GM21723 (cell line): ENCODE data around the gene FAM170B.

ENCODE experiments used
- ATAC-seq: cut with Tn5 transposase; IDR thresholded peaks from one replicate; pipeline ENCODE4 v1.9.1; 2021; ENCODE audit warnings: mild to moderate bottlenecking, moderate library complexity; ENCODE audit not compliant: unreplicated experiment

The FAM170B gene

DNA sequence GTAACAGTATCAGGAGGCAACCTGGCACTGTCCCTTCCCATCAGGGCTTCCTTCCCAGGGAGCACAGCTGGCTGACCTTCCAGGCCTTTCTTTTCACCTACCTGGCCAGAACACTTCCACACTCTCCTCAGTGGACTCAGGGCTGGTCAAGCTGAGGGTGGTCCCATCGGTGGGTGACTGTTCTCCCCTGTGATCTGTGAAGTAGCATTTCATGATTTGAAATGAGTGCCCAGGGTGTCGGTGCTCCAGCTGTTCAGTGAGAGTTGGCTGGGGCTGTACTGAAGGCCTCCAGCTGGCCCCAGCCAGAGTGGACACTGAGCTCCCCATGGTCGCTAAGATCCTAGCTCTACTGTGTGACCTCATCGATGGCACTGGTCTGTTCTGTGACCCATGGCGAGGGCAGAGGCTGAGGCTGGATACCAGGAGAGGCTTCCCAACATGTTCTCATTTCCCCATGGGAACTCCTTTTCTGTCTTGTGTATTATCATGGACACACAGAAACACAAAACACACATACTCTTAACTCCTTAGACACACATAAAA, at the start of gene FAM170B:
Gene FAM170B (minus strand): TSS at position 316 of the 543 bp plus-strand sequence. CDS start 103 bp downstream, at position 213.
- no peak for ATAC-seq

DNA sequence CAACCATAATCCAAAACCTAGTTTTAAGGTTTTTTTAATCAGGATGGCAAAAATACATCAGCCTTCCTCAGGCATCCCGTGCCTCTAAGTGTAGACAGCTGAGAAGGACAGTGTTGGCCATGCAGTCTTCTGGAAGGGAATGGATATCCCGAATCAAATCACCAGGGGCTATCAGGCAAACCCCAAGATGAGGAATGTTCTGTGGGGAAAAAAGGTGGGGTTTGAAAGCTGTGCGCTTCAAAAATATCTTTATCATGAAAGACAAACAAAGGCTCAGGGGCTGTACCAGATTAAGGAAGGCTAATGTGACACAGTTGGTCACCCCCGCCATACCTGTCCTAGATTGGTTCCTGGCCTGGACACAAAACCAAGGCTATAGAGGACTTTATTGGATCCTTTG, 49.0 kb upstream of the FAM170B start:
- ATAC-seq: no peak

DNA sequence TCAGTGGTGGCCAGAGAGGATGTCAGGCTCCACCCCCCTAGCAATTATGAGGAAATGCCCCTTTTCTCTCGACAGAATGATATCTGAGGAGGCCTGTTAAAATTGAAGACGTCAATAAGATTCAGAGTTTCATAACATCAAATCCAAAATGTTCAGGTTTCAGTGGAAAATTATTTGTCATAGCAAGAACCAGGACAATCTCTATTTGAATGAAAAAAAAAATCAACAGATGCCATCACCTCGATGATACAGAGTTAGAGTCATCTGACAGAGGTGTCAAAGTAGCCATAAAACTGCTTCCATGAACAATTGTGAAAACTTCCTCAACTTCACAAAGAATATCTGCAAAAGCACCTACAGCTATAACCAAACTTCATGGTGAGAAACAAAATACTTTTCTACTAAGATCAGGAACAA, 46.6 kb upstream of the FAM170B start:
- no peak for ATAC-seq

DNA sequence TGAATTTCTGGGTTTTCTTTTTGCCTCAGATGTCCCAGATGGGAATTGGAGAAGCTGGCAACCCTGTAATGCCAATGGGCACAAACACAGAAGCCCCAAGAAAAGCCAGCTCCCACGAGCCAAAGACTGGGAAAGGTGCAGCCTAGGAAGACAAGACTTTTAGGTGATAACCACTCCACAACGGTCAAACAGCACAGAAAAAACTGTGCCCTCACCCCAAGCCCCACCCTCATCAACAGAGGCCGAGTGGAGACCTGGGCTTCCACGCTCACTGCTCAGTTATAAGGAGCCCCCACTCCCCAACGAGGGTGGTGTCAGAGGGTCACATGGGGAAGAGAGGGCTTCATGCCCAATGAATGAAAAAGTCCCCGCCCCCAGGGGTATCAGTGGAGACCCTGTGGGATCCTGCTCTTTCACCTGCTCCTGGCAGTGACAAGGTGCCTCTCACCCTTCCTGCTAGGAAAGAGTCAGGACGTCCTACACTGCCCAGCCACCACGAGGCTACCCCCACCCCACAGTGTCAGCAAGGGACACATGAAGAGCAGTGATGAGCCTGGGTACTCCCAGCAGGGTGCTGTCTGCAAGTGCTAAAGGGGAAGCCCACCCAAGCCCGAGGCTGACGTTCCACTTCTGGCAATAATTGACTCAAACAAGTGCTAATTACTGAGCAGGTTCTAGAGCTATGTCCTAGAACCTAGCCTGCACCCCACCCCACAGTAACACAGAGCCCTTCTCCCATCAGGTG, 46.0 kb upstream of the FAM170B start:
- ATAC-seq: no peak

DNA sequence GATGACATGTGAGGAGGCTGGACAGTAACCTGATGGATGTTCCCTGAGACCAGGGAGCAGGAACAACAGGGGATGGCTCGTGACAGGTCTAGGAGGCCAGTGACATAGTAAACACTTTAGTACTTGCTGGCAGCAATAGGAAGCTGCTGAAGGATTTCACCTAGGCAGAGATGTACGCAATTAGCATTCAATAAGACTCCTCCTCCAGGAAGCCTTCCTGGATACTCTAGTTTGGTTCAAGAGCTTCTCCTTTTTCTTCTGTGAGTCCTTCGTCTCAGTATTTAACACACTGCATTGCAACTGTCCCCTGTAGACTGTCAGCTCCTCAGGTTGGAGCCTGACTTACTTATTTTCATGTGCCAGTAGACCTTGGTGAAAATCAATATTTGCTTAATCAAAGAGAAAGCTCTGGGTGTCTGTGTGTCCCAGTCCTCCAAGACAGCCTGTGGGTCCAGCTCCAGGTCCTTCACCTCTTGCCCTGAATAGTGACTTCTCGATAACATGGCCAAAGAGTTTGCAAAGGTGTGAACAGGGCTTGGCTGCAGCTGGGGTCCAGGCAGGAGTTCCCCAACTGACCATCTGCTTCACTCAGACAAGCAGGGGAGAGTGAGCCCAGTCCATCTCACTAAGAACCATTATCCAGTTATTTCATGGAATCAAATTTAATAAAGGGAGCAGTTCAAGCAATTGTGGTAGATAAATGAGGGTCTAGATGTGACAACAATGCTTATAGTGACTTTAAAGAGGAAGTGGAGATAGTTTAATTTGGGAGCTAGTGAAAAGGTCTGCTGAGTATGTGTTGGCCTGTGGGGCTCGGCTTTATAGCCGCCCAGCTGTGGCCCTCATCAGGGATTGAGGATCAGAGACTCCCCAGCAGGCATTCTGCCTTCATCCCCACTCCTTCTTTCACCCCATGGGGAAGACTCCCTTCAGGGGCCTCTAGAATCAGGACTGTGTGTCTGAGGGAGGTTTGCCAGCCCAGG, 45.0 kb upstream of the FAM170B start:
- ATAC-seq: no peak

DNA sequence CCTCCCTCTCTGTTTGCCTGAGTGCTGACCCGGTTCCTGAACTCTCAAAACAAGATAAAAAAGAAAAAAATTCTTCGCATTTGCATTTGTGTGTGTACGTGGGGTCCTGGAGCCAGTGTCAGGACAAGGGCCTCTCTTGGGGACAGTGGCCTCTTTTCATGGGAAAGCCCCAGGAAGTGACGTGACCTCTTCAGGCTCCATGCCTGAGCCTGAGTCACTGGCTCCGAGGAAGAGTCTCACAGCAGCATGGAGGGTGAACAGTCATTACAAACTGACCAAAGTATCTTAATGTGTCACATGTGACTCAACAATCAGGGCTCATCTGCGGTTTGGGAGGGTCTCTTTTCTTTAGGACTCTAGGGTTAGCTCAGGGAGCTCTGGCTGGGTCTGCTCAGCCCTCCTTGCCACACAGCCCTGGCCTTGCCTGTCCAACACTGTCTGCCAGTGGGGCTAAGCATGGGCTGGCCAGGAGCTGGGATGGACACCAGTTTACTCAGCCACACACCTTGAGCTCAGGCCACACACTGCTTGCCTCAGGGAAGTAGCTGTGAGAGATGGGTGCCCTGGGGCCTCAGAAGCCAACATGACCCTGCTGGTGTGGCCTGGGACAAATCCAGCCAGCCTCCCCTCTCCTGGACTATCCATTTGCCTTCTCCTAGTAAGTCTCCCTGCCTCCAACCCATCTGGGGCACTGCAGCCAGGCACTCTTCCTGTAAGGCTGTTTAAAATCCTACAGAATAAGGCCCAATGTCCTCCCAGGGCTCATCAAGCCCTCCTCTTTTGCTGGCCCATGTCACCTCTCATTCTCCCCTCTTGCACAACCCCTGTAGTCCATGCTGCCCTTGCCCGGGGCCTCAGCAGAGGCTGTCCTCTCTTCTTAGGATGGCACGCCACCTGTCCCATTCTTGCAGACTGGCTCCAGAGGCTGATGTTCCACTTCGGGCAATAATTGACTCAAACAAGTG, 43.9 kb upstream of the FAM170B start:
- ATAC-seq: peak; percentile 84

DNA sequence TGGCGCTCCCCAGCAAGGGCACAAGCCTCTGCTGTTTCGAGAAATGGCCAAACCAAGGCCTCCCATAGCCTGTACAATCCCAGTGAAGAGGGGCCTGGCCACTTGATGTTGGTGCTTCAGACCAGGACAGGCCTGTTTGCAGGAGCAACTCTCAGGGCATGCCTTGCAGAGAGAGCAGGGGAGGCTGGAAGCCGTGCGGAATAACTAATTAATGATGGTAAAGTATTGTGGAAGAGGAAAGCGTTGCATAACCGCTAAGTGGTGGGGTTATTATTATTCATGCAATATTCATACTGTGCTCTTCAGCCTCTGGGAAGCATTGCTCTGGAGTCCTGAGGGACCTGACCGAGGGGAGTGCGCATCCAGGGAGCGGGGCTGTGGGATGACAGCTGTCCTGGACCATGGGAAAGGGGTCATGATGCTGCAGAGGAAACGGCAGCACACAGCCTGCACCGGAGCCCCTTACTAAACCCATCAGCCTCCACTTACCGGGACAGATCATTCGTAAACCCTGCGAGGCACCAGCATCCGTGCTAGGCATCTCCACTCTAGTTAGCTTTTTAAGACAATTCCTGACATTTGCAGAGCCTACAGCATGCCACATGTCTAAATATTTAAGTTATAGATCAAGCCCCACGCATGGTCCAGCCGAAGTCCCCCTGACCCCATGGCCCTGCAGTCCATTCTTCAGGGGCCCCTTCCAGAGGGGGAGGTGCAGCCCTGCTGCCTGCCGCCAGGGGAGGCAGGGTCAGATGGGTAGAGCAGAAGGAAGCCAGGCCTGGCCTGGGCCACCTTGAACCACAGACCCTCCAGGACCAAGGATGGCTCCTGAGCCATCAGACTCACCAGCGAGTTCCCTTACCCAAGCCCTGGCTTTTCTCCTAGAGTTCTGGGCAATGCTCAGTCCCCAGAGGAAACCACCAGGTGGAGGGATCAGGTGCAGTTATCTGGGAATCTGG, 42.8 kb upstream of the FAM170B start:
- ATAC-seq: peak; percentile 4

DNA sequence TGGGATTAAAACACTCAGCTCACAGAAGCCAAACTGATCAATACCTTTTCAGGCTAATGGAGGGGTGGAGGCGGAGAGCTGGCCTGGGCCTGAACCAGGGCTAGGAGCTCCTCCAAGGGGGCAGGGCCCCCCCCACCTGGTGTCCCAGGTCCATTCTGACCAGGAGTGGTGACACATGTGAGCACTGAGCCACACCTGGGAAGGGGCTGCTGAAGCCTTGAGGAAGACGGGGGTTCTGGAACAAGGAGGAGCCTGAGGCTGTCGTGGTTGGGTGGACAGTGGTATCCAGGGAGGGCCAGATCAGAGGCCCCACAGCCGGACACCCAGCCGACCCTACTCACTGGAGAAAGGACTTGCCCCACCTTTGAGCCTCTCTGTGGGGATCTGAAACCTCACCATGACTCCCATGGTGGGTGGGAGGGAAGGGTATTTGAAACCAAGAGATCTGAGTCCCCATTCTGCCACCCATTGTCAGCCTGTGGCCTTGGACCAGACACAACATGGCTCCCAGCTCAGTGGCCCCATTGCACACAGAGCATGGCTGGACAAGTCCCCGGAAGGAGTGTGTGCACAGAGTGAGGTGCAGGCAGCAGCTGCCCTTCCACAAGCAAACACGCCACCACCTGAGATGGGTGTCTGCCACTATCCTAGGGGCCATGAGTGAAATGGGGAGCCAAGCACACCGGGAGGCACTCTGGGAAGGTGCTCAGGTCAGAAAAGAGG, 41.9 kb upstream of the FAM170B start:
- ATAC-seq: no peak

DNA sequence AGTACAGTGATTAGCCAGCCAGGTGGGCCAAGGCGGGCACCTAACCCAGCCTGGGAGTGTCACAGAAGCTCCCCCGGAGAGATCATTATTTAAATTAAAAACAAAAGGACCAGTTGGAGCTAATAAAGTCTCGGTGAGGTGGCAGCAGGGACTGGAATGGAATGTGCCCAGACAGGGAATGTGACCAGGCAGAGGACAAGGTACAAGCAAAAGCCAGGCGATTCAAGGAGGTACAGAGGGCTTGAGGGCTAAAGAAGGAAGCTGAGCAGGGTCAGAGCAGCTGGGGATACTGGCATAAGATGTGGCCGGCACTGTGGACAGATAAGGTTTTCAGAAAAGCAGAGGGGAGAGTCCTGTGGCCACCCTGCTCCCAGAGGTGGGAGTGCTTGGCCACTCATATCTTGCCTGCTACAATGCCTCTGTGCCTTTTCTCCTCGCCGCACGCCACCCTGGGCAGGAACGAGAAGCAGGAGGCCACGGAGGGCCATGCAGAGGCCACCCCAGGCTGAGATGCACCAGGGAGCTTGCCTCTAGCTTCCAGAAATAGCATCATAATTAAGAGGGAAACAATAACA, 41.2 kb upstream of the FAM170B start:
- no peak for ATAC-seq

DNA sequence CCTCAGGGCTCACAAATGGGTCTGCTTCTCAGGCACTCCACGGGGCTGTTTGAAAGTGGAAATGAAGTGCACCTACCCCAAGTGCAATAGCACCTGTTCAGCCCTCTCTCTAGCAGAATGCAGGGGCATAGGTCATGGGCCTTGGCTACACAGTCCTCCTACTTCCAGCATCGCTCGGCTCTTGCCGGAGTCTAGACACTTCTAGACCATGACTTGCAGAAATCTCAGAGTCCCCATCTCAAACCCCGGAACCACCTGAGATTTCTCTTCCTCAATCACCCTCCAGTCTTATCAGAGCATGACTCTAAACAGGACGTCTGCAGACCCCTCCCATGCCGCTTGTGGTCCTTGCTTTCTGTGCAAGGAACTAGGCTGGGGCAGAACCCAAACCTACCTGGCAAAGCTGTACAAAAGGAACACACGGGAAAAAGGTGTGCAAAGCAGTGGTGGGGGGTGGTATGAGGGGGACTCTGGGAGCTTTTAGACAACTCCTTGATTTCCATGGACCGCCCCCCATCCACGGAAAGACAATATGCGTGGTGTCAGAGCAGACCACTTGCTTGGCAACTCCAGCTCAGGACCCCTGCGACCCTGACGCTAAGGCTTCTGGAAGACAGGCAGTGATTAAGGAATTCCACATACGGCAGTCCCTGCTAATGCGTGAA, 40.6 kb upstream of the FAM170B start:
- no peak for ATAC-seq

DNA sequence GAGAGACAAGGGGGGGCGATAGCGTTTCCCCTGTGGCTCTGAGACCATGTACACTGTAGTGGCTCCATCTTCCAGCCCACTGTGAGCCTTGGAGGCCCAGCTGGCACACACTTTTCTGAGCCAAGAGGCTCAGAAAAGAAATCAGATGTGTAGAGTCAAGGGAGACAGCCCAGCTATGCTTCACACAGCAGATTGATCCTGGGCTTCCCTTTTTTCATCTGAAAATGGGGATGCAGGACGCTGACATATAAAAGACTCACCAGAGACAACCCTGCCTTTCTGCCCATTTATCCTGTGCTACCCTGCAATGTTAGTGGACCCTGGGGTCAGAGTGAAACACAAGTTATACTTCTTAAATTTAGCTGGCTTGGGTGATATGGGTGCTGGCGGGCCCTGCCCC, 40.0 kb upstream of the FAM170B start:
- ATAC-seq: no peak

DNA sequence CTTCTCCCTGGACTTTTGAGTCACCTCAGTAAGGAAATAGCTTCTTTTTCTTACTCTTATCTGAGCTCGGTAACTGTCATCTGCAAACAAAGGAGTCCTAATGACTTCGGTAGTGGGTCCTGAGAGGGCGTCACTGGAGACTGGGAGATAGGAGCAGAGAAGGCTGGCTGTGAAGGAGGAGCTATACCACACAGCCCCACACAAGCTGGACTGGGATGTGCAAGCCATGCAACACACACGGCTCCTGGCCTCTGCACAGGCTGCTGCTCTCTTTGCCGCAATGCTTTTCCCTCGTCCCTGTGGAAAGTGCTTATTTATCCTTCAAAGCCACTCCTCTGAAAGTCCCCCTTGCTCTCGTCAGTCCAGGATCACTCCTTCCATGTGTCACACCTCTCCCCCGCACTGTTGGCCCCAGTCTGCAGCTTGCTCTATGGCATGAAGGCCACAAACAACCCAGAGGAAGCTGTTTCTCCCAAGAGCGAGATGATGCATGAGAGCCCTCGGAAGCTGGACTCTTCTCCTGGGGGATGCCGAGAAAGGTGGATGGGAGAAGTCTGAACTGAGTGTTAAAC, 39.5 kb upstream of the FAM170B start:
- ATAC-seq: no peak

DNA sequence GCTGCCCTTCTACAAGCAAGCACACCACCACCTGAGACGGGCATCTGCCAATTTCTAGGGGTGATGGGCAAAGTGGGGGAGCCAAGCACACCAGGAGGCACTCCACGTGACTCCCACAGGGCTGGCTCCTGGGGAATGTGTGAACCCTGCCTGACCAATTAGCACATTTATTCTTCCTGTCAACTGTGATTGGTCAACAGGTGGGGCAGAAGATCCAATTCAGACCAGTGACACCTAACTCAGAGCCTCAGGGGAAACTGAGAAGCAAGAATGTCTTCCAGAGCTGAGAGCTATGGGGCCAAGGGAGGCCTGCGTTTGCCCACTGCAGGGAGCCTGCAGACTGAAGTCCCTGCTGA, 38.9 kb upstream of the FAM170B start:
- ATAC-seq: no peak

DNA sequence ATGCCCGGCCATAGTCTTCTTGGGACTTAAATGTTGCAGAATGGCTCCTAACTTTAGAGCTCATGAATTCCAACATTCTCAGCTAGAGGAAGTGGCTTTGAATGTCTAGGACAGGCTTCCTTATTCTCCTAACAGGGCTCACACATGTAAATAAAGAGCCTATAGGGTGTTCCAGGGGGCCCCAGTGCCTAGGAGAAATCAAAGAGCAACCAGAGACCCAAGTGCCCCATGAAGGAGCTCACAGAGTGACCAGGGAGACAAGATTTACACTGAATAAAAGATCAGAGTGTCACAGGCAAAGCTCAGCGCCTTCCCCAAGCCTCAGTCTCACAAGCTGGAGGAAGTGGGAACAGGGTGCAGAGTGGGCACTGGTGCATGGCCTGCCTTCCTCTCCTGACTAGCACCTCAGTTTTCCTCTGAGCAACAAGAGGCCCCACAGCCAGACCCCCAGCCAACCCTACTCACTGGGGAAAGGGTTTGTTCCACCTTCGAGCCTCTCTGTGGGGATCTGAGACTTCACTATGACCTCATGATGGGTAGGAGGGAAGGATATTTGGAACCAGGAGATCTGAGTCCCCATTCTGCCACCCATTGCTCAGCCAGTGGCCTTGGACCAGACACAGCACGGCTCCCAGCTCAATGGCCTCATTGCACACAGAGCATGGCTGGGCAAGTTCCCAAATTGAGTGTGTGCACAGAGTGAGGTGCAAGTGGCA, 38.4 kb upstream of the FAM170B start:
- ATAC-seq: no peak

DNA sequence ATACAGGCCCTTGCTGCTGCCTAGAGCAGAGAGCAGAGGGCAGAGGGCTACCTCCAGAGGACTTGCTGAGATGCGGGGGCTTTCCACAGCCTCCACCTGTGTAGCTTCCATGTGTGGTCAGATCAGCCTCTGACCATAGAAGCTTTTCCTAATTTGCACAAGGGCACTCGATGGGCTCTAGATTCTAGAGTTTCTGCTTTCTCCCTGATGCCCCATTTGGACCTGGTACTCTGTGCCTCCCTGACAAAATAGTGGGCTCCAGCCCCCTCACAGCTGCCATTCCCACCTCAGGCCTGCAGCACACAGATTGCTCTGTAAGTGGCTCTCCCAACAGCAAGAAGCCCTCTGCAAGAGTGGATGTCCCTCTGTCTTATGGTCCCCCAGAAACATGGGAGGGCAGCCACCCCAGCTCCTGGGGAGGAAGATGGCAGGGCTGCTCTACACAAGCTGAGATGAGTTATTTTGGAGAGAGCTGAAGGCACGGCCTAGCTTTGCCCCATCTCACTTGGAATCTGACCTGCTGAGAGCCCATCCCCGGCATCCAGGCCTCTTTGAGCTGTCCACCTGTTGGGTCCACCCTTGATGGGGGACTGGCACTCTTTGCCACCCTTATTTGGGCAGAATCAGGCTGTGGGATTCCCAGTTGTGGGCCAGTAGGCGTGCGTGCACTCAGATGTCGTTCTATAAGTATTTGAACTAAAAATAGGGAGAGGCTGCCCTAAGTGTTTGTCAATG, 37.7 kb upstream of the FAM170B start:
- no peak for ATAC-seq

DNA sequence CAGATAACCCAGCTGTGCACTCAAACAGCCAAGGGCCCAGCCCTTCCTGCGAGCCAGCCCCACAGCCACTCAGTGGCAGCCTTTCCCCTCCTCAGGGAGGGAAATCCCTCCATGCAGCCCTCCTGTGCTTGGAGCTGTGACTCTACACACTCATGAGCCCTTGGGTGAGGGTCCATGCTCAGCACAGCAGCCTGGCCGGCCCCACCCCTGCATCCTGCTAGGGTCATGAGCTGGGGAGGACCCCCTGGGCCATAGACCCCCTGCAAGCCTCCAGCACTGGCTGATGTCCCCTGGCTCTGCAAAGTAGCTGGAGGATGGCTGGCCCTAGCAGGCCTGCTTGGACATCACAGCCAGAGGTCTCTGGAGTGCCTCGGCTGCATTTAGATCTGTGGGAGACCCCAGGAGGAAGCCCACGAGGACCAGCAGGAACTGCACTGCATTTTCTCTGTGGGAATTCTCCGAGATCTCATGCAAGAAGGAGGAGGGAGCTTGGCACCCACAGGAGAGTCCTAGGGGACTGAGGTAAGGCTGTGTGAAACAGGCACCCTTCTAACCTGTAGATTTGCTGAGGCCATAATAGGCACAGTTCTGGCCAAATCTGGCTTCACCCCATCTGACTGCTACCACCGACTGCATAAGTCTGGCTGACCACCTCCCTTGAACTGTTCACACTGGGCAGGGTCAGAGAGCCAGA, 37.0 kb upstream of the FAM170B start:
- ATAC-seq: no peak
